Adipose tissue (tissue), 3 donors: ENCODE measurements around the gene ELK4. TPM values are rescaled to one million over a fixed set of nuclear protein-coding genes. Genes with fewer than 3 reads are reported as not detected.
"Not testable (repeated sequence)": the region's sequence is repeated elsewhere in the genome, so short reads cannot be mapped to it uniquely, and the experiment has no call there.

Source experiments
- H3K27ac ChIP-seq: one replicate; pipeline ENCODE4 v1.5.1; 2013; ENCODE audit warnings: low read depth, low read length
- WGBS, 3 donors: extraction: QIAGEN DNeasy Blood & Tissue Kit; methylation state at CpG; one replicate each; pipeline ENCODE4 v1.1.7; 2013; 5-methylcytosine and 5-hydroxymethylcytosine counted together
- polyA plus RNA-seq, 3 donors: library from polyadenylated mRNA; stranded (reverse); fragments of 200-250 nt; gene quantifications; one replicate each; pipeline ENCODE4 v1.2.3, GENCODE V29; 2013
- donor health status: healthy with polysubstance abuse.
- donor health status: Bipolar disorder and iron deficiency.
- donor health status: healthy.

The ELK4 gene
- polyA plus RNA-seq, 3 donors = 2.5 to 7.8 (median 4.7) TPM

DNA sequence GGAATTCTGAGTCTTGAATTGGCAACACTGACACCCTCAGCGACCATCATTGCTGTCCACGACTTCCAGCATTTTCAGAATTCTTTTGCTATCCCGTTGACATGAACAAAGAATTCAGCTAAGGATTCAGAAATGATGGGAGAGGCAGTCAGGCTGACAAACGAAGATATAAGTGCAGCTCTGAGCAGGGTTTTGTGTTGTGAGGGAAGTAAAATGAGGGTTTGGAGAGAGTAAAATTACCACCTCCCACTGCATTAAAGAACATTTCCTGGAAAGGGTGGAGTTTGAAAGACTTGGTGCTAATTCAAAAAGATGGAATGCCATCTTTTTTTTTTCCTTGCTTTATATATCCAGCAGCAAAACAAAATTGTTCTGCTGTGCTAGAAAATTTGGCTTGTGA, 4.9 kb upstream of the ELK4 start:
- 21 to 30% (median 26%) methylated on average over 4 of the region's 4 CpGs for WGBS, 3 donors
- H3K27ac ChIP-seq = no peak overlapping the region

- WGBS, 3 donors = 73 to 88% (median 85%) methylated on average over 7 of the region's 7 CpGs
- not testable (repeated sequence) for H3K27ac ChIP-seq
Measured at GRCh38 chr1:205636138-205636530, 4.3 kb upstream of the ELK4 start.

- no peak overlapping the region for H3K27ac ChIP-seq
- 60 to 81% (median 72%) methylated on average over 6 of the region's 6 CpGs for WGBS, 3 donors
Measured at GRCh38 chr1:205633421-205633976, 1.7 kb upstream of the ELK4 start.

- 57 to 75% (median 70%) methylated on average over 3 of the region's 3 CpGs for WGBS, 3 donors
- H3K27ac ChIP-seq = no peak overlapping the region
Measured at GRCh38 chr1:205632669-205633169, 908 bp upstream of the ELK4 start.

DNA sequence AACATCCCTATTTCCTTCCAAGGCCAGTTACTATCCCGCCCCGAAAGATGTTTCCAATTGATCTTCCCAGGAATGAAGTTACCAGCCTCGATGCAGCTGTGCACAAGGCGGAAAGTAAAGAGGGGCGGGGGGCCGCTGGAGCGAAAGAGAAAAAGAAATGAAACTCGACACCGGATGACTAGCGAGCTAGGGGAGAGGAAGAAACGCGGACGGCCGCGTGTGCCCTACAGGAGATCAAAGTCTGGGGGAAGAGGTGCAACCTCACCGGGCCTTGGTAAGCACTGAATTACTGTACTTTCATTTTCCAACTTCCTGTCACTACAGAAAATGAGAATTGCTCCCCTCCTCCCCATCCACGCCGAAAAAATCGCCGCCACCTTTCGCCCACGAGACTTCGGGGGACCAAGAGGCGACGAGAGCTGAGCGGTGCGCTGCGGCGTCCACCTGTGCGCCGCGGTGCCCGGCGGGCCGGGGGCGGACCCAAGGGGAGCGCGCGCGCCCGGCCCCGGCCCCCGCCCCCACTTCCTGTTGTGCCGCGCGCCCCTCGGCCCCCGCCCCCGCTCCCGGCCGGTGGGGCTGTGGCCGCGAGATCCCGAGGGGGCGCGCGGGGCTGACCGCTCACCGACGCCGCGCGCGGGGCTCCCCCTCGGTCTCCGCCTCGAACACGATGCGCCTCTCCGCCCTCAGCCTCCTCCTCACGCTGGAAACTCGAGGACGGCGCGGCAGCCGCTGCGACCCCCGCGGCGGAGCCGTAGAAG, 622 bp downstream of the ELK4 start:
- WGBS, 3 donors = 0 to 1% (median 1%) methylated on average over 56 to 80 of the region's 81 CpGs
- peak overlapping the region; percentile 87 for H3K27ac ChIP-seq

DNA sequence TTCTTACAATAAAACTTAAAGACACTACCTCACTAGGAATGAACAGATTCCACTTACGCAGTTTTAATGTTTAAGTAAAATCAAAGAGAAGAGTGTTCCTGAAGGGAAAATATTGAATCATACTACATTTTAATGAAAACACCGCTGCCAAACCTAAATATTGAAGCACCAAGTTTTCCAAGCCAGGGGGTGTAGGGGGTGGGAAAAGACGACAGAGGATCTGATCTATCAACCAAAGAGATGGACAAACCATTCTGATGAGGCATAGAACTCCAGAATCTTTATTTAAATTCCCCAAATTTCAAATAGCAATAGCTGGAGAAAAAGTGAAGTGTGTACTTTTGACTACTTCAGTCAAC, 1.2 kb downstream of the ELK4 start:
- H3K27ac ChIP-seq = no peak overlapping the region
- 6 to 18% (median 17%) methylated on average over 3 of the region's 3 CpGs for WGBS, 3 donors

DNA sequence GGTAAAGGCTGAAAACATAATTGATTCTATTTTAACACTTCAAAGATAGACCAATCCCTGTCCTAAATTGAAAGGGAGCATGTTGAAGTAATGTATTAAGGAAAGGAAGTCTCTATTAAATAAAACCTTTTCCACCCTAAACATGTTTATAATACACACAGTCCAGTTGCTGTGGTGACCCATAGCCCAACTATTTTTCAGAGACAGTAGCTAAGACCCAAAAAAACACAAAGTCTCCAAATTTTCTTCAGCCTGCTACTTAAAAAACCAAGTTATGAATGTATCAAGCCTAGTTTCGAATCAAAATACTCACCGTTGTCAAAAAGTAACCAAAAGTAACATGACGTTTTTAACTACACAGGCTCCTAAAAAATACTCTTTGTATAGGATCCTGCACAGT, 1.6 kb downstream of the ELK4 start:
- H3K27ac ChIP-seq = no peak overlapping the region
- WGBS, 3 donors = 4 to 18% (median 11%) methylated on average over 3 of the region's 3 CpGs

DNA sequence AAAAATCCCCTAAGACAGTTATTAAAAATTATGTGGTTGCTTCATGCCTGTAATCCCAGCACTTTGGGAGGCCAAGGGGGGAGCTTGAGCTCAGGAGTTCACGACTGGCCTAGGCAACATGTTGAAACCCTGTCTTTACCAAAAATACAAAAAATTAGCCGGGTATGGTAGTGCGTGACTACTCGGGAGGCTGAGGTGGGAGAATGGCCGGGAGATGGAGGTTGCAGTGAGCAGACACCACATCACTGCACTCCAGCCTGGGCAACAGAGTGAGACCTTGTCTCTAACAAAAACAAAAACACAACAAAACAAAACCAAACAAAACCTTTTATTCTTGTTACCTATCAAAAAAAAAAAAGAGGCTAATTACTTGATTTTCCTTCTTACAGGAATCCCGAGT, 2.1 kb downstream of the ELK4 start:
- 62 to 77% (median 73%) methylated on average over 6 of the region's 6 CpGs for WGBS, 3 donors
- no peak overlapping the region for H3K27ac ChIP-seq

- WGBS, 3 donors = 82 to 97% (median 97%) methylated on average over 8 of the region's 8 CpGs
- H3K27ac ChIP-seq = no peak overlapping the region
Measured at GRCh38 chr1:205627956-205628355, 3.9 kb downstream of the ELK4 start.

- 65 to 94% (median 65%) methylated on average over 3 of the region's 3 CpGs for WGBS, 3 donors
- no peak overlapping the region for H3K27ac ChIP-seq
Measured at GRCh38 chr1:205626216-205626615, 5.6 kb downstream of the ELK4 start.

DNA sequence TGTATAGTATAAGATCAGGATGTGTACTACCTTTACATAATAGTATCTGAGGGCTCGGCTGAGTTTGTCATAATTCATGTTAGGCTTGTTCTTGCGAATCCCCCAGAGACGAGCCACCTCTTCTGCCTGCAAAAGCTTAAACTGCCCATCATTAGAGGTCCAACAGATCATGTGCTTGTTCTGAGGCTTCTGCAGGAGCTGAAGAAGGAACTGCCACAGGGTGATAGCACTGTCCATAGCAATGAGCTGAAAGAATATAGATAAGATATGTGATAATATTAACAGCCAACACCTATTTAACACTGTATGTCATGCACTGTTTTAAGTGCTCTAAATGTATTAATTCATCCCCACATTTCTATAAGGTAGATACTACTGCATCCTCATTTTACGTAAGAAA, 8.2 kb downstream of the ELK4 start:
- H3K27ac ChIP-seq = no peak overlapping the region
- WGBS, 3 donors = 83 to 88% (median 87%) methylated on average over 4 of the region's 4 CpGs

- H3K27ac ChIP-seq = no peak overlapping the region
- 93 to 96% (median 93%) methylated on average over 6 of the region's 6 CpGs for WGBS, 3 donors
Measured at GRCh38 chr1:205620269-205620668, 11.5 kb downstream of the ELK4 start.

GRCh38 chr1:205619376-205619775, 12.4 kb downstream of the ELK4 start:
- WGBS, 3 donors = 18 to 90% (median 82%) methylated on average over 3 of the region's 3 CpGs
- H3K27ac ChIP-seq = no peak overlapping the region

DNA sequence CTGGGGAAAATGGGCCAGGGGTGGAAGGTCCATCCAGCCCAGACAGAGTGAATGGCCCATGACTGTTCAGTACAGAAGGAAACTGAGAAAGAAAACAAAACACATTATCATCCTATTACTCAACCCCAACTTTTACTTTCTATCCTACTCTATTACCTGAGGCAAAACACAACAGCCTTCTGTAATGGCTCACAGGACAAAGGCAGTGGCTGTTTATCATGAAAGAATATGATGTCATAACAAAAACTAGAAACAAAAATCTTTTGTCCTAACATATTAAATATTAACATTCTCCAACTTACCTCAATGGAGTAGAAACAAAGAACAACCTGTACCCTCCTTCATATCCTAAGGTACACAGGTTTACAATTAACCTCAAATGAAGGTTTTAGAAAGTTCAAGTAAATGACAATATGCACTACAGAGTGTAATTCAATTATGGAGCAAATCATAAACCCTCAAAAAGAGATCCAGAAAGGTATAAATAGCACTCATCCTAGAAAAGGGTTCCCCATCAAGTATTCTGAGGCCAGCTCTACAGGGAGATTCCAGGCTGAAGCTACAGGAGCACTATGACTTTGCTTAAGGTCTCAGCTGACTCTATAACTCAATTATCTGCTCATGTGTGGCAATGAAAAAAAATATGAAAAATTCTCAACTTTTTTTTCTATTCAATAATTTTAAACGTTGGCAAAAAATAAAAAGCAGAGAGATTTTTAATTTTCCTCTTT, 15.1 kb downstream of the ELK4 start:
- WGBS, 3 donors = 66 to 88% (median 84%) methylated on average over 1 of the region's 1 CpG
- no peak overlapping the region for H3K27ac ChIP-seq

DNA sequence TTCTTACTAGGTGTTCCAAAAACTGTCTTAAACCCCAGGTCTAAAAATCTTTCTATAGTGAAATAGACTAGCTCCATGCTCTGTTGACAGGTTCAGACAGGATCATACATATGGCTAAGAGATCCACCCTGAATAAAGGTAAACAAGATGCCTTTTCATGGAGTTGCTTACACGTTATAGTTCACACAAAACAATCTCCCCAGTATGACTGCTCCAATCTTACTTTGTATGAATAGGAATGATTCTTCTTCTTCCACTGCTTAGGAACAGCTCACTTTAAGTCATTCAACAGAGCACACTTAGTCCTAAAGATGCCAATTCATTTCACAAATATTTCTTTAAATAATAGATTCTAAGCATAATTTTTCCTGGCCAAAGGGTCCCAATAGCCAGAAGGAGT, 16.0 kb downstream of the ELK4 start:
- 56 to 80% (median 79%) methylated on average over 1 of the region's 1 CpG for WGBS, 3 donors
- H3K27ac ChIP-seq = no peak overlapping the region

DNA sequence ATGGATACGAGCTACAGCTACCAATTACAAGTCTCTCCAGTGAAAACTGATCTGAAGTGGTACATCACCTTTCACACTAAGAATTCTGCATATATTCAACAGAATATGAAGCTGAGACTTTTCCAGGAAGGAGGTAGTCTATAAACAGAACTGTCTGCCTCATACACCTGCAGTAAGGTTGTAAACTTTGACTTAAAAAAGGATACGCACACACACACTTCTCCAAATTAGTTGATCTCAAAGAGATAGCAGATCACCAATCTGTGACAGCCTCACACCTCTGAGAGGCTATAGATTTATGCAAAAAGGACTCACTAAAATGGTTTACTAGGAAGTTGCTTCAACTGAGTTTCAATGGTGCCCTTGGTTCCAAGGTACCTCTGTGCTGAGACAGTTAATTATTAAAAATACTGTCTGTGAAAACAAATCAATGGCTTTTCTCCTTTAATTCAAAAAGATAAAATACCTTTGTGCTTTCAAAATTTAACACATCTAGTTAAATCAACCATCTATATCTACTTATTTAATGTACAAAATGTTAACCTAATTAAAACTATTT, 17.9 kb downstream of the ELK4 start:
- 83 to 95% (median 88%) methylated on average over 2 of the region's 2 CpGs for WGBS, 3 donors

GRCh38 chr1:205612556-205612955, 19.3 kb downstream of the ELK4 start:
- 93 to 96% (median 94%) methylated on average over 1 of the region's 1 CpG for WGBS, 3 donors
- no peak overlapping the region for H3K27ac ChIP-seq

More for the DNA sequence above, 17.9 kb downstream of the ELK4 start:
- H3K27ac ChIP-seq = no peak overlapping the region

DNA sequence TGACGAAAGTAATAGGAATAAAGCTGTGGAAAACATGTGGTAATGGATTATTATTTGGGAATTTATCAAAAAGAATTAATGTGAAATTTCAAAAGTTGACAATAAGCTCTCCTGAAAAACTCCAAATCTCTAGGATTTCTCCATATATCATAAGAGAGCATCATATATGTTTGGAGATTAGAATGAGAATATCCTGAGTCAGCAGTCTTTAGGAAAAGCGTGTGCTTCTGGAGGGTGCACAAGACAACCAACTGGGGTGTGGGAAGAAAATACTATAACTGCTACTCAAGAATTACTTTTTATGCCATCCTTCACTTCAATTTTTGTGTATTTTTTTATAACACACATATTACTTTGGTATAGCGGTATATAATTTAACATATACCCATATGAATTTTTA, 19.7 kb downstream of the ELK4 start:
- no peak overlapping the region for H3K27ac ChIP-seq
- 91 to 97% (median 97%) methylated on average over 3 of the region's 3 CpGs for WGBS, 3 donors

DNA sequence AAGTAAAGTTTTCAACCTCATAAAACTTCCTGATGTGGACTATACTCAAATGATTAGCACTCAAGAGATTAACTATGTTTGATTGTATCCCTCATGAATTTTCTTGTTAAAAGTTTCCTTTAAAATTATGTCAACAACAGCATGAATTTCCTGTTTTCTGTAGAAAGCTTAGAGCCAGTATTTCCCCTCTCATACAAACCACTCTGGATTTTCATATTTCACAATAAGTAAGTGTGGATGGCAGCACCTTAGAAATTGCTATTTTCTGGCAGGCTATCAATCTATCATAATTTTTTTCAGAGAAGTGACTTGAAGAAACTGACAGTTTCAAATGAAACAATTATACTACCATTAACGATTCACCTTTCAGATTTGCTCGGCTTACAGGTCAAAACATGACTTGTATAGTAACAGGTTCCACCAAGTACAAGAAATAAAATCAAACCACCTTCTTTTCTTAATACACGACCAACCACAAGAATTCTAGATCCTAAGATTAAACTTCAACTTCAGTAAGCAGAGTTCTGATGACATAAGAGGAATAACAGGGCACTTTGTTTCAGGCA, 20.8 kb downstream of the ELK4 start:
- no peak overlapping the region for H3K27ac ChIP-seq
- WGBS, 3 donors = 55 to 56% (median 55%) methylated on average over 3 of the region's 3 CpGs
